Breast epithelium (tissue), 4 donors: Measurements from ENCODE around the gene POLR1B. TPM values are rescaled to one million over a fixed set of nuclear protein-coding genes. Genes with fewer than 3 reads are reported as not detected.

Experiments
- DNase-seq, 2 donors: peaks; one replicate each; pipeline ENCODE4 v3.0.0-alpha.2; 2019; ENCODE audit warnings: low spot score in 2 of 2
- H3K27ac ChIP-seq, 2 donors: fragments of 200-600 bp; sonication (generic) in 1 of 2; one replicate each; pipeline ENCODE4 v1.5.1; 2016 to 2019; ENCODE audit warnings: mild to moderate bottlenecking in 1 of 2
- H3K27me3 ChIP-seq, 2 donors: fragments of 200-600 bp; sonication (generic) in 1 of 2; one replicate each; pipeline versions ENCODE4 v1.5.1 to v1.6.0; 2017 to 2019; ENCODE audit warnings: control low read depth in 1 of 2, mild to moderate bottlenecking in 1 of 2
- H3K36me3 ChIP-seq: fragments of 200-600 bp; one replicate; pipeline ENCODE4 v1.5.1; 2019
- H3K4me1 ChIP-seq, 2 donors: fragments of 200-600 bp; sonication (generic); one replicate each; pipeline ENCODE4 v1.5.1; 2016 to 2019; ENCODE audit warnings: control low read depth in 1 of 2
- H3K4me3 ChIP-seq, 3 donors: fragments of 200-600 bp; sonication (generic); 1 replicate in 2 of 3; 2 replicates in 1 of 3; pipeline ENCODE4 v1.5.1; 2016 to 2019; ENCODE audit warnings: mild to moderate bottlenecking in 3 of 3, moderate library complexity in 2 of 3
- H3K9me3 ChIP-seq, 2 donors: fragments of 200-600 bp; sonication (generic) in 1 of 2; one replicate each; pipeline ENCODE4 v1.5.1; 2016 to 2019; ENCODE audit warnings: control low read depth in 1 of 2
- POLR2A ChIP-seq: fragments of 450-650 bp; IDR thresholded peaks from one replicate; pipeline ENCODE4 v1.6.1; 2016; ENCODE audit warnings: antibody characterized with exemption, mild to moderate bottlenecking, moderate library complexity
- POLR2AphosphoS5 ChIP-seq, 3 donors: sonication (generic); formaldehyde crosslinking; IDR thresholded peaks; one replicate each; pipeline ENCODE4 v1.6.1; 2017; ENCODE audit warnings: antibody characterized with exemption in 3 of 3
- intact Hi-C: fragments of 100-400 bp; cut with DNase I; formaldehyde crosslinking; loops from one replicate; pipeline ENCODE4 v1.15.1; 2023; ENCODE audit warnings: low total_unique reads
- total RNA-seq, 3 donors: library from RNA; depleted of rRNA; stranded (reverse); fragments of >200 nt; gene quantifications; one replicate each; pipeline ENCODE4 v1.1.0, GENCODE V29; 2016
- TF ChIP-seq, protein P1 (sequence below), 3 donors: fragments of 450-650 bp; IDR thresholded peaks; one replicate each; pipeline ENCODE4 v1.5.1; 2016 to 2017; ENCODE audit warnings: antibody characterized with exemption in 3 of 3, mild to moderate bottlenecking in 3 of 3, moderate library complexity in 3 of 3

The POLR1B gene
- total RNA-seq, 3 donors from 2014 or later, result 7.8 to 23.7 (median 15.7) TPM

DNA sequence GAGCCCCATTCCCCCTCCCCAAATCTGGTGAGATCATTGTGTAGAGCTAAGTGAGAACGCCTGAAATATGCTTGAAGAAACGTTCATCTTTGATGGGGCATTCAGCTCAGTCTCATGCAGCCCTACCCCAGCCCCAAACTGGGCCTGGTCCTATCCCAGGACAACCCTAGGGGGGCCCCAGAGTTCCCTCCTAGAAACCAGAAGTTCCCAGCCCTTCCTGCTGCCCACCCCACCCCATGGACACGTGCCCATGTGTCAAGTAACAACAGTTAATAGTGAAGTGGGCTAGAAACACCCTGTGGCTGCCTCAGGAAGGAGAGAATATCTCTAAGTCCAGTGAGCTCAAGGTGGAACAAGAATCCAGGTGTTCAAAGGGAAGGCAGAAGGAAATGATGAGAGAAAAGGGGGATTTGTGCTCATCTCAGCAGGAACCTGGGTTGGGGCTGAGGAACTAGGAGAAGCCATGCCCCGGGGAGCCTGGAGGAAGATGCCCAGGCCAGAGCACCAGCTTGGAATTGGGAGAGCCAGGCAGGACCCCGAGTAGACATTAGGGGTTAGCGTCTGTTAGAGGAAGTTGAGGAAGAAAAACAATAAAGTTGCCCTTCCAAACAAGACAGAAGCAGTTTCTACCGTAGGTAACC is 83.3 kb downstream of the POLR1B start:
- peak overlapping the region; percentile 75 to 93 for H3K27ac ChIP-seq
- peak in 1 of 2 donors; percentile 14 for DNase-seq
- intact Hi-C loops, result loop anchor here (5.0 to 10.0 kb wide), 2 partner anchors 67 to 329 kb away; no protein-coding TSS in a partner anchor
- no peak for TF ChIP-seq POLR2A
- TF ChIP-seq, protein P1, sequence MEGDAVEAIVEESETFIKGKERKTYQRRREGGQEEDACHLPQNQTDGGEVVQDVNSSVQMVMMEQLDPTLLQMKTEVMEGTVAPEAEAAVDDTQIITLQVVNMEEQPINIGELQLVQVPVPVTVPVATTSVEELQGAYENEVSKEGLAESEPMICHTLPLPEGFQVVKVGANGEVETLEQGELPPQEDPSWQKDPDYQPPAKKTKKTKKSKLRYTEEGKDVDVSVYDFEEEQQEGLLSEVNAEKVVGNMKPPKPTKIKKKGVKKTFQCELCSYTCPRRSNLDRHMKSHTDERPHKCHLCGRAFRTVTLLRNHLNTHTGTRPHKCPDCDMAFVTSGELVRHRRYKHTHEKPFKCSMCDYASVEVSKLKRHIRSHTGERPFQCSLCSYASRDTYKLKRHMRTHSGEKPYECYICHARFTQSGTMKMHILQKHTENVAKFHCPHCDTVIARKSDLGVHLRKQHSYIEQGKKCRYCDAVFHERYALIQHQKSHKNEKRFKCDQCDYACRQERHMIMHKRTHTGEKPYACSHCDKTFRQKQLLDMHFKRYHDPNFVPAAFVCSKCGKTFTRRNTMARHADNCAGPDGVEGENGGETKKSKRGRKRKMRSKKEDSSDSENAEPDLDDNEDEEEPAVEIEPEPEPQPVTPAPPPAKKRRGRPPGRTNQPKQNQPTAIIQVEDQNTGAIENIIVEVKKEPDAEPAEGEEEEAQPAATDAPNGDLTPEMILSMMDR (IDR thresholded peaks at IDR 0.05), result no peak
- no peak for TF ChIP-seq POLR2AphosphoS5 (IDR thresholded peaks at IDR 0.05)
- H3K9me3 ChIP-seq, result no peaks in the 10 kb centered on the region
- H3K36me3 ChIP-seq, result no peaks in the 10 kb centered on the region
- no peaks in the 10 kb centered on the region for H3K27me3 ChIP-seq
- H3K4me3 ChIP-seq, result no peak overlapping the region
- H3K4me1 ChIP-seq, result peaks cover 0 to 11% of the 10 kb centered on the region in 2 donors

DNA sequence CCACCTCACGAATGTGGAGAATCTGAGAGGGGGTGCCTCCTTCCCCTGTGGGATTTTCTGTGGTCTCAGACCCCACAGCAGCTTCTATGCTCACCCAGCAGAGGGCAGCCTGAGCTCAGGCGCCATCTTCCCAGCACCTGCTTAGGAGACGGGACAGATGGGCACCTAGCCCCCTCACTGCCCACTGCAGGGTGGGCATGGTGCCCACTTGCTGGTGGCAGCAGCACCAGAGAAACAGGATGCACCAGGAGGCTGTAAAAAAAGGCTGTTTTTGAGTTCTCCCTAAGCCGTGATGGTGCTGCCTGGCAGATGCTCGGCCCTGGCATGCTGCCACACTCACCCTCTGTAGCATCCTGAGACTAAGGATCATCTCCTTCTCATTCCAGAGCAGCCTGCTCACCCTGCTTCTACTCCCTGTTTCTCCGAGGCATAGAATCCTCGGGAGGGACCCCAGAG is 84.4 kb downstream of the POLR1B start:
- Histone ChIP-seq H3K27ac (peak overlapping the region; percentile 75 to 93), H3K27me3 (no peaks in the 10 kb centered on the region), H3K36me3 (no peaks in the 10 kb centered on the region), H3K9me3 (no peaks in the 10 kb centered on the region), H3K4me1 (peaks cover 0 to 14% of the 10 kb centered on the region in 2 donors), H3K4me3 (peak overlapping the region in 2 of 3 donors; percentile 25 to 51)
- TF ChIP-seq POLR2AphosphoS5 (IDR thresholded peaks at IDR 0.05), result peak in 1 of 3 donors; percentile 26
- no peak for TF ChIP-seq POLR2A
- TF ChIP-seq, protein P1 (IDR thresholded peaks at IDR 0.05), result peak; percentile 57 to 84 (median 70)
- intact Hi-C loops, result loop anchor here (5.0 to 10.0 kb wide), 2 partner anchors 66 to 328 kb away; no protein-coding TSS in a partner anchor
- peak in 1 of 2 donors; percentile 62 for DNase-seq

Other genes starting within 250 kb of the POLR1B start
- gene RGPD8, start 108.8 kb upstream of the POLR1B start, total RNA-seq, result 10 to 100 TPM; 30.4 to 48.9 (median 40.0) TPM
- gene TTL, start 60.3 kb upstream of the POLR1B start, total RNA-seq, result 10 to 100 TPM; 16.4 to 26.7 (median 22.0) TPM
- gene CHCHD5, start 42.1 kb downstream of the POLR1B start, total RNA-seq, result 10 to 100 TPM; 19.0 to 20.2 (median 19.5) TPM
- gene SLC20A1, start 103.5 kb downstream of the POLR1B start, total RNA-seq, result 10 to 100 TPM; 26.1 to 46.8 (median 42.6) TPM
- not detected for gene NT5DC4, start 178.6 kb downstream of the POLR1B start, total RNA-seq
- gene CKAP2L, start 222.1 kb downstream of the POLR1B start, total RNA-seq, result under 1 TPM in 1 of 3 donors, not detected in 2; 0.96 TPM
- gene IL1A, start 242.0 kb downstream of the POLR1B start, total RNA-seq, result under 1 TPM in 1 of 3 donors, not detected in 2; 0.44 TPM